ENCODE measurements around the gene PSD2. TPM values are rescaled to one million over a fixed set of nuclear protein-coding genes. Genes with fewer than 3 reads are reported as not detected.

Gene PSD2
- total and polyA plus RNA-seq, 2 donors (not counting 1 experiment from before 2014, with no cell fraction given): 0.10 to 0.17 TPM

- H2AFZ ChIP-seq (ENCODE audit: insufficient read depth, low read depth, low read length, poor library complexity, severe bottlenecking): no peak overlapping the region
- DNase-seq: no peak
- Mint-ChIP-seq H3K9me3 (ENCODE audit: insufficient read depth) (no peaks in the 10 kb centered on the region), H3K4me3 (no peak overlapping the region), H3K4me1 (peaks cover 18% of the 10 kb centered on the region), H3K27me3 (peaks cover 12% of the 10 kb centered on the region), H3K27ac (peak overlapping the region; percentile 46)
- peaks cover 18 to 21% of the 10 kb centered on the region in 2 donors for H3K4me1 ChIP-seq (ENCODE audit: control insufficient read depth in 2 of 2, insufficient read depth in 2 of 2, low read length in 2 of 2)
- WGBS (ENCODE audit: insufficient coverage): 94% methylated on average over 7 of the region's 7 CpGs
- no peaks in the 10 kb centered on the region for H3K9me3 ChIP-seq (ENCODE audit: control extremely low read depth in 1 of 3, control insufficient read depth in 2 of 3, insufficient read depth in 1 of 3, low read length in 2 of 3)
- intact Hi-C loops (cut with micrococcal nuclease): no loop called here
- CTCF ChIA-PET: interaction anchor here (1.8 to 15.3 kb wide), 3 partner anchors 11 to 138 kb away, joined by 8 to 479 read pairs (median 125); no protein-coding TSS in a partner anchor
- no peaks in the 10 kb centered on the region for H4K20me1 ChIP-seq (ENCODE audit: control insufficient read depth, insufficient read depth, low read length, poor library complexity, severe bottlenecking)
- no peaks in the 10 kb centered on the region for H3K36me3 ChIP-seq (replicated peaks in 1 of 2; ENCODE audit: control extremely low read depth in 1 of 2, control insufficient read depth in 1 of 2, extremely low read depth in 1 of 2, insufficient read depth in 2 of 2, low read length in 1 of 2)
- no peak overlapping the region for H3K4me2 ChIP-seq (replicated peaks; ENCODE audit: low read depth, low read length, poor library complexity, severe bottlenecking)
- H3K27ac ChIP-seq (ENCODE audit: low read length in 2 of 2): no peak overlapping the region
- TF ChIP-seq, protein P1, sequence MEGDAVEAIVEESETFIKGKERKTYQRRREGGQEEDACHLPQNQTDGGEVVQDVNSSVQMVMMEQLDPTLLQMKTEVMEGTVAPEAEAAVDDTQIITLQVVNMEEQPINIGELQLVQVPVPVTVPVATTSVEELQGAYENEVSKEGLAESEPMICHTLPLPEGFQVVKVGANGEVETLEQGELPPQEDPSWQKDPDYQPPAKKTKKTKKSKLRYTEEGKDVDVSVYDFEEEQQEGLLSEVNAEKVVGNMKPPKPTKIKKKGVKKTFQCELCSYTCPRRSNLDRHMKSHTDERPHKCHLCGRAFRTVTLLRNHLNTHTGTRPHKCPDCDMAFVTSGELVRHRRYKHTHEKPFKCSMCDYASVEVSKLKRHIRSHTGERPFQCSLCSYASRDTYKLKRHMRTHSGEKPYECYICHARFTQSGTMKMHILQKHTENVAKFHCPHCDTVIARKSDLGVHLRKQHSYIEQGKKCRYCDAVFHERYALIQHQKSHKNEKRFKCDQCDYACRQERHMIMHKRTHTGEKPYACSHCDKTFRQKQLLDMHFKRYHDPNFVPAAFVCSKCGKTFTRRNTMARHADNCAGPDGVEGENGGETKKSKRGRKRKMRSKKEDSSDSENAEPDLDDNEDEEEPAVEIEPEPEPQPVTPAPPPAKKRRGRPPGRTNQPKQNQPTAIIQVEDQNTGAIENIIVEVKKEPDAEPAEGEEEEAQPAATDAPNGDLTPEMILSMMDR (IDR thresholded peaks at IDR 0.05): no peak
- no peak for TF ChIP-seq EZH2 (IDR thresholded peaks at IDR 0.05; ENCODE audit: borderline replicate concordance, insufficient read depth, low read depth, low read length, poor library complexity, severe bottlenecking)
- ATAC-seq (ENCODE audit: low read depth): no peak
- peaks cover 15% of the 10 kb centered on the region for H3K79me2 ChIP-seq (ENCODE audit: control insufficient read depth, insufficient read depth, low read length)
- H3K27me3 ChIP-seq (replicated peaks in 1 of 4; ENCODE audit: control extremely low read depth in 1 of 4, control insufficient read depth in 3 of 4, insufficient read depth in 4 of 4, low read length in 3 of 4): peaks cover 0 to 7% (median under 1%) of the 10 kb centered on the region in 4 experiments
- no peak overlapping the region for H3K9ac ChIP-seq (ENCODE audit: low read length)
- POLR2A ChIA-PET: no interaction called here
- H3K4me3 ChIP-seq (ENCODE audit: control extremely low read depth in 1 of 5, extremely low read depth in 1 of 5, insufficient read depth in 1 of 5, low read depth in 2 of 5, low read length in 4 of 5): no peak overlapping the region
Measured at GRCh38 chr5:139768807-139769465, 26.7 kb upstream of the PSD2 start.

DNA sequence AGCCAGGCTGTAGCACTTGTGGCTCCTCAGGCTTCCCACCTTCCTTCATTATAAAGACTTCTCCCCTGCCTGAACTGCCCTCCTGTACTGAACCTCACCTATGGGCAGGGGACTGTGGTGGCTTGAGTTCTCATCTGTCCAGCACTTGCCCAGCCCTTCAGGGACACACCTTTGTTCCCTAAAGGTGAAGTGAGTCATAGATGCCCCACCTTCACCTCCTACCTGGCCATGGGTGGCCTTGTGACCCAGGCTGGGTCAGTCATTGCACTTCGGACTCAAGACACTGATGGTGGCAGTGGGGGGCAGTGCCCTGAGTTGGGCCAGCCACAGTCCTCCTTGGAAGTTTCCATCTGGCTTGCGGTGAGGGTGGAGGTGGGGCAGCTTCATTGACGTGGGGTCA is 26.1 kb upstream of the PSD2 start:
- Histone ChIP-seq H2AFZ (ENCODE audit: insufficient read depth, low read depth, low read length, poor library complexity, severe bottlenecking) (no peak overlapping the region), H4K20me1 (ENCODE audit: control insufficient read depth, insufficient read depth, low read length, poor library complexity, severe bottlenecking) (no peaks in the 10 kb centered on the region), H3K27me3 (replicated peaks in 1 of 4; ENCODE audit: control extremely low read depth in 1 of 4, control insufficient read depth in 3 of 4, insufficient read depth in 4 of 4, low read length in 3 of 4) (peaks cover 0 to 6% (median 2%) of the 10 kb centered on the region in 4 experiments), H3K79me2 (ENCODE audit: control insufficient read depth, insufficient read depth, low read length) (peaks cover 15% of the 10 kb centered on the region), H3K9ac (ENCODE audit: low read length) (no peak overlapping the region), H3K9me3 (ENCODE audit: control extremely low read depth in 1 of 3, control insufficient read depth in 2 of 3, insufficient read depth in 1 of 3, low read length in 2 of 3) (no peaks in the 10 kb centered on the region), H3K4me2 (replicated peaks; ENCODE audit: low read depth, low read length, poor library complexity, severe bottlenecking) (no peak overlapping the region), H3K4me3 (ENCODE audit: control extremely low read depth in 1 of 5, extremely low read depth in 1 of 5, insufficient read depth in 1 of 5, low read depth in 2 of 5, low read length in 4 of 5) (no peak overlapping the region), H3K4me1 (ENCODE audit: control insufficient read depth in 2 of 2, insufficient read depth in 2 of 2, low read length in 2 of 2) (peaks cover 13 to 16% of the 10 kb centered on the region in 2 donors), H3K27ac (ENCODE audit: low read length in 2 of 2) (no peak overlapping the region), H3K36me3 (replicated peaks in 1 of 2; ENCODE audit: control extremely low read depth in 1 of 2, control insufficient read depth in 1 of 2, extremely low read depth in 1 of 2, insufficient read depth in 2 of 2, low read length in 1 of 2) (no peaks in the 10 kb centered on the region)
- TF ChIP-seq EZH2 (IDR thresholded peaks at IDR 0.05; ENCODE audit: borderline replicate concordance, insufficient read depth, low read depth, low read length, poor library complexity, severe bottlenecking): no peak
- TF ChIP-seq, protein P1 (IDR thresholded peaks at IDR 0.05): no peak
- peaks cover 14% of the 10 kb centered on the region for H3K27me3 Mint-ChIP-seq
- no peak for DNase-seq
- ChIA-PET CTCF (interaction anchor here (1.3 to 15.3 kb wide), 4 partner anchors 10 to 139 kb away, joined by 3 to 479 read pairs (median 66); no protein-coding TSS in a partner anchor), POLR2A (no interaction called here)
- no peak overlapping the region for H3K4me3 Mint-ChIP-seq
- H3K4me1 Mint-ChIP-seq: peaks cover 17% of the 10 kb centered on the region
- intact Hi-C loops (cut with micrococcal nuclease): no loop called here
- 90% methylated on average over 3 of the region's 3 CpGs for WGBS (ENCODE audit: insufficient coverage)
- no peaks in the 10 kb centered on the region for H3K9me3 Mint-ChIP-seq (ENCODE audit: insufficient read depth)
- ATAC-seq (ENCODE audit: low read depth): no peak
- no peak overlapping the region for H3K27ac Mint-ChIP-seq
